HUDEP-2 (cell line): ENCODE measurements around the gene TRIP12.
"Not testable (repeated sequence)": the region's sequence is repeated elsewhere in the genome, so short reads cannot be mapped to it uniquely, and the experiment has no call there.

ENCODE experiments used
- DNase-seq, 76 experiments: peaks; one replicate each; lab custom pipeline; 2025; ENCODE audit not compliant: unreplicated experiment in 76 of 76; lab: John Stamatoyannopoulos, UW

The TRIP12 gene

DNA sequence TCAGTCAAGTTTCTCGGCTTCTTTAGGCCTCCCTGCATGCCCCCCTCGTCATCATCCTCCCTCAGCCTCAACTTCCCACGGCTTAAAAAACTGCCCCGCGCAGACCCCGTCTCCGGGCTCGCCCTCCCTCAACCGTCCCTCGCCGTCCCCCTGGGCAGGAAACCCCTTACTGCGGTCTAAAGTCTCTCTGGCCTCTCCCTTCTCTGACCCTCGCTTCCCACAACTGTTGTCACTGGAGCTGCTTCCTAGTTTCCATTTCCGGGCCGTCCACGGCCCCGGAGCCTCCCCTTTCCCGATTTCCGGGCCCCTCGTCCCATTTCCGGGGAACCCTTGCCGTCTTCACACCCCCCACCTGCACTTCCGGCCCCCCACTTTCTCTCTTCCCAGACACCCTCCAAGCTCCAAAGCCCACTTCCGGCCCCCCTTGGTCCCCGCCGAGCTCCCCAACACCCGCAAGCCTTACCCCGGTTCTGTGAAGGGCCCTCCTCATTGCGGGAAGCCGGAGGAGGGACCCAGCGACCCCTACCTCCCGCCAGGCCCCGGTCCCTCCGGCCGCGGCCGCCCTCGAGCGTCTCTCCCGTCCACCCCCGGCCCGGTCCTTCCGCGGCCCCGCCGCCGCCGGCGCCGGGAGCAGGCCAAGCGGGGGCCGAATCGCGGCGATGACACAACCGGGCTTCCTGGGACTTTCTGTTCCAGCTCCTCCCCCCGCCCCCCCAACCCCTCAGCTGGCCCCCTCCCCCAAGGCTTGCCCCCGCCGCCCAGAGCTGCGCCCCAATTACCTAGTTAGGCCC lies 513 bp downstream of the TRIP12 start:
- peak in 52 of 76 experiments; percentile 3 to 61 (median 35) for DNase-seq

DNA sequence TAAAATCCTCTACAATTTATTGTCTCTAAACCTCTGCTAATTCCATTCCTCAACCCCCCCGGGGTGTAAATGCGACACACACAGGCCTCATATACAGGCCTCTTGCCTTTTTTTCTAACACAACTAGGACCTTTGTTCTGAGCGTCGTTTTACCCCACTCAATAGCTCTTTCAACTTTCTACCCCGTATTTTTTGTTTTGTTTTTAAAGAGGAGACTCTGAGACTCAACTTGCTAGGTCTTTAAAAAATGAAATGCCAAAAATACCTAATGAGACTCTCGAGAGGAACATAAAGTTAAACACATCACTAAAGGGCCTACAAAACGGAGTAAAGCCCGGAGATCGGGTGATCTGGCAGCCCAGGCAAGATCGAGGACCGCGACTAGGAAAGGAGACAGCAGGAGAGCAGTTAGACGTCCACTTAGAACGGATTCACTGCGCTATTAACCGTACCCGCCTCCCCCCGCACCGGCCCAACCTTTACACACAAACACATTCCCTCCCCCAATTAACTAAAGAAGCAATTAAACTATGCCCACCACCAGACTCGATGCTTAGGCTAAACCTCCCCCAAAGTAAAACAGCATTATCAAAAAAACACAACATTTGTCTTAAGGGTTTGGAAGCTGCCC lies 1.7 kb downstream of the TRIP12 start:
- peak in 22 of 76 experiments; percentile 3 to 49 (median 8) for DNase-seq

- no peak for DNase-seq
These were observed 4.0 kb downstream of the TRIP12 start for GRCh38 chr2:229917793-229918192.

GRCh38 chr2:229914171-229914570 lies 7.6 kb downstream of the TRIP12 start:
- no peak for DNase-seq

- peak in 18 of 76 experiments; percentile 2 to 31 (median 6) for DNase-seq
These were observed 10.9 kb downstream of the TRIP12 start for GRCh38 chr2:229910832-229911412.

- DNase-seq: no peak
These were observed 11.5 kb downstream of the TRIP12 start for GRCh38 chr2:229910147-229910831.

DNA sequence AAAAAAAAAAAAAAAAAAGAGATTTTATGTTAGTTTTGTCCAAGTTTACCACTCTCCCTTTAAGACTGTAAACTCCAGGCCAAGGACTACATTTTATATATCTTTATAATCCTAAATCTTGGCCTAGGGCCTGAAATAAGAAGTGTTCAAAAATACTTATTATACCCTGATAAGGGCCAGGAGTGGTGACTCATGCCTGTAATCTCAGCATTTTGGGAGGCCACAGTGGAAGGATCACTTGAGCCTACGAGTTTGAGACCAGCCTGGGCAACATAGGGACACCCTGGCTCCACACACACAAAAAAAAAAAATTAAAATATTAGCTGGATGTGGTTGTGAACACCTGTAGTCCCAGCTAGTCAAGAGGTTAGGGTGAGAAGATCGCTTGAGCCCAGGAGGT lies 12.7 kb downstream of the TRIP12 start:
- peak in 13 of 76 experiments; percentile 6 to 25 (median 15) for DNase-seq

GRCh38 chr2:229905601-229906000 lies 16.2 kb downstream of the TRIP12 start:
- DNase-seq: no peak

DNA sequence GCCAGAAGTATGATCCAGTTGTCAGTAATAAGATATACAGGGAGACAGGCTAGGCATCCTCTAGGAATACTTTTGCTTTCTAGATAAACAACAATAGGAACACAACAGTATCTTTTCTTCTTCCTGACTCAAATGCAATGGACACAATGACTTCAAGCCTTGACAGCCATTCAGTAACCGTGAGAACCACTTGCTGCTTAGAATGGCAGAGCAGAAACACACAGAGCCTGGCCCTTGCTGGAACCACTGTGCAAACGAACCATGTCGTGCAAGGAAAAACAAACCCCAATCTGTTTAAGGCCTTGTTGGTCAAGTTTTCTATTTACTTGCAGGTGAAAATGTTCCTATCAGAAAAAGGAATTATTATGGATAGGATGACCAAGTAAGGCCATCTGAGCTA lies 18.8 kb downstream of the TRIP12 start:
- no peak for DNase-seq

- DNase-seq: no peak
These were observed 20.0 kb downstream of the TRIP12 start for GRCh38 chr2:229901819-229902218.

GRCh38 chr2:229900514-229900913 lies 21.3 kb downstream of the TRIP12 start:
- DNase-seq: not testable (repeated sequence)

DNA sequence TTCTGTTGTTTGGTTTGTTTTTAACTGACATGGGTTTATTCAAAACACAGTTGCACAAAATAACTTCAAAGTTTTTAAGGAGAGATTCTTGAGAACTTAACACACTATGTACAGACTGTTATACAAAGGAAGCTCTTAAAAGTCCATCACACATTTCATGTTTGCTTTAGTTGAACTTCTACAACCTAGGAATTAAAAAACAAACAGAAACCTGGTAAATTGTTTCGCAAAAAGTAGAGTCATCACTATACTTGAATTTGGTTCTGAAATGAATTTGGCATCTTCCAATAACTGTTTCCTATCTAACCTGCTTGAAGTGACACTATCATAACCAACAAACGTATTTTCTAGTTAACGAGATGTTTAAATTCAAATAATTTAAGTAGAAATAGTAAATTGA lies 21.8 kb downstream of the TRIP12 start:
- no peak for DNase-seq

GRCh38 chr2:229899604-229900003 lies 22.2 kb downstream of the TRIP12 start:
- DNase-seq: no peak

DNA sequence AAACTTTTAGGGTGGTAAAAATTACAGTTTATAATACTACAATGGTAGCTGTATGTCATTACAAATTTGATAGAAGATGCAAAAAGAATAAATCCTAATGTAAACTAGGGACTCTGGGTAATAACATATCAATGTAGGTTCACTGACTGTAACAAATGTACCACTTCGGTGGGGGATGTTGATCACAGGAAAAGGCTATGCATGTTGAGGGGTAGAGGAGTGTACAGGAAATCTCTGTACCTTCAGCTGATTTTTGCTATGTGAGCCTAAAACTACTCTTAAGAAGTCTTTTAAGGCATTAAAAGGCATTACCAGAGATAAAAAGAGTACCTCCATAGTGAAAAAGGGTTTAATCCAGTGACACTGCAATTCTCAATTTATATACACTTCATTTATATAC lies 25.0 kb downstream of the TRIP12 start:
- no peak for DNase-seq

DNA sequence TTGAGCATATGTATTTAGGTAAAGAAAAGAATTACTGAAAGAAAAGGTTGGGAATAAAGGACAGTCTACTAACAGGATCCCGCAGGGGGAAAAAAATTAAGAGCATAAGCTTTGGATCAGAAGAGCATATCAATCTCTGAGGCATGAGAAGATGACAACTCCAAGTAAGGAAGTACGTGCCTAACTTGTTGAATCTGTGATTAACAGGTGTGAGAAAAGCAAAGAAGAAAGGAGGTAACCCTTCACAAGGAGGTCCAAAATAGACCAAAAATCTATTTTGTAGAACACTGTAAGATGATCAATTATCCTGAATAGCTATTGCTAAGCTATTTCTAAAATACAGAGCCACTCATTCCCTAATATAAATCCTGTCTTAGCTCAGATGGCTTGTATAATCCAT lies 32.8 kb downstream of the TRIP12 start:
- no peak for DNase-seq

- no peak for DNase-seq
These were observed 33.8 kb downstream of the TRIP12 start for GRCh38 chr2:229888031-229888430.

DNA sequence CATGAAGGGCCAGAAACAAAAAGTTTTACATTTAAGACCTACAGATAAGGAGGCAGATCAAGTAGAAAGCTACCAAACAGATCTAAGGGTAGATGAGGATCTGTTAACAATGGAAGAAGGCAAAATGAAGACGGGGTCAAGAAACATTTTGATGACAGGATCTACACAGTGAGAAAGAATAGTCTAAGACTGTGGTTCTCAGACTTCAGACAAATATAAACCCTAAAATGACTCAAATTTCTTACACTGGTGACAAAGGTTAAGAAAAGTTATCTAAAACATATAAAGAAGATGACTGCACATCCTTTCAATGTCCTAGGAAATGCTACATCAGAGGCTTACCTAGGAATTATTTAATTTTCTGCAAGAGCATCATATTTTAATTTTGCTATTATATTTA lies 34.4 kb downstream of the TRIP12 start:
- DNase-seq: no peak

DNA sequence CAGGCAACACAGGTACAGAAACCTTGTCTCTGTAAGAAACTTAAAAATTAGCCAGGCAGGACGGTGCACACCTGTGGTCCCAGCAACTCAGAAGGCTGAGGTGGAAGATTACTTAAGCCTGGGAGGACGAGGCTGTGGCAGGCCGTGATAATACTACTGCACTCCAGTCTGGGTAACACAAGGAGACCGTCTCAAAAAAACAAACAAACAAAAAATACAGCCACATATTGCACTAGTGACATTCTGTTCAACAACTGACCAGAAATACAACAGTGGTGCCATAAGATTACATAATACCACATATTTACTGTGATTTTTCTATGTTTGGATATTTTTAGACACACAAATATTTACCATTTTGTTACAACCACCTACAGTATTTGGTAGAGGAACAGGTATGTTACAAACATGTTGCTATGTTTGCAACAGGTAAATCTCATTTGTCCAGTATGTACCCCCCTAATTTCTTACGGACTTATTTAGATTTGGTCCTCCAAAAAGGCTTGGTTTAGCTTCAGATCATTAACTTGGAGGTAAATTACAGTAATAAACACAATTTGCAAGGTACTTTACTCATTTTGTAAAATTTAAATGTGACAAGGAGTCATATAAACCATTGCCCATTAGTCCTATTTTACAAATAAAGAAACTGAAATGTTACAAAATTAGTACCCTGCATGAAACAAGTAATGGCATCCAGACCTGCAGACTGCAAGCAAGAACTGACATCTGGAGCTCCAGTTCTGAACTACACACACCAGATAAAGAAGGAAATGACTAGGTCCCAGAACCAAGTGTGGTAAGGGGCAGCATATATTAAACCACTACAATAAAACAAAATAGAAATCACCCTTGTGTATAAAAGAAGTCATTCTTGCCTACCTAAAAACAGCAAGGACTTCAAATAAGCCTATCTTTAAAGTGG lies 36.8 kb downstream of the TRIP12 start:
- DNase-seq: no peak

DNA sequence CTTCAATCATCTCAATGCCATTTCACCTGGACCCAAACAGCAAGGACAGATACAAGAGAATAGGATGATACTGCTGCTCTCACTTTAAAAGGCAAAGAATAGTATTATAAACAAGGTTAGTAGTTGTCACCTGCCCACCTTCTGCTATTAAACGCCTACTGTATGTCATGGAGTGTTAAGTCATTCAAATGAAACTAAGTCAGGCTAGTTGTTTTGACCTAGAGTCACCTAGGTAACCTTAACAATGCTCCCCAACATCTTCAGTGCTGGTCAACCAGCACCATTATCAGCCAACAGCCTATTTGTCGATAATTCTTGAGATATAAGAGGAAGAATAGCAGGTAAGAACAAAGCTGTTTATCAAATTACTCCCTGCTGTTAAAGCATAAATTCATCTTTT lies 39.2 kb downstream of the TRIP12 start:
- DNase-seq: no peak

DNA sequence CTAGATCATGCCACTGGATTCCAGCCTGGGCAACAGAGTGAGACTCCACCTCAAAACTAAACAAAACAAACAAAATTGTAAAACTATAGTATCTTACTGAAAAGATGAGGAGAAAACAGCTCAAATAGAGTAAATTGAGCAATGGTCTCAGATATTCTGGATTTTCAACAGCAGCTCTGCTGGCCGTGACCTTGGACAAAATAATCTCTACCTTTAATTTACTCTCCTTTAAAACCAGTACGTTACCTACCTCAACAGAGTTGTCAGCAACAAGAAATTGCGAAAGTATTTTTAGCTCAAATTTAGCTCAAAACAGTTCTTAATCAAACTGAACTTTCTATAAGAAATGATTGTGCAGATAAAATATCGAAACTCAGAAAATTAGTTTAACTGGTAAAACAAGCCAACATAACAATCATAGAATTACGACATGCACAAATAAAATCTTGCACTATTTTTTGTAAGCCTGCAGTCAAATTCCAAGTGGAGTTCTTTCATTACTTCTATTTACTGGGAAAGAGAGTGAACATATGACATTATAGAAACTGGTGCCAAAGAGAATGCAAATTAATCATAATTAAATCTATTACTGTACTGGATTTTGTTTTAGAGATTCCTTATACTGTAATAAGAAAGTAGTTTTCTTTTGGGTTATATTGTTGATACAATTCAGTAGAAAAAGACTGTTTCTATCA lies 40.8 kb downstream of the TRIP12 start:
- DNase-seq: no peak
